ENCODE results near the gene MMP14. TPM values are rescaled to one million over a fixed set of nuclear protein-coding genes. Genes with fewer than 3 reads are reported as not detected.
A peak's percentile ranks its signal among the peaks of the same experiment; 100 is the strongest.
"Not testable (repeated sequence)": the region's sequence is repeated elsewhere in the genome, so short reads cannot be mapped to it uniquely, and the experiment has no call there.

The MMP14 gene
- total RNA-seq, 1 donor from 2014 or later = 43.3 TPM

DNA sequence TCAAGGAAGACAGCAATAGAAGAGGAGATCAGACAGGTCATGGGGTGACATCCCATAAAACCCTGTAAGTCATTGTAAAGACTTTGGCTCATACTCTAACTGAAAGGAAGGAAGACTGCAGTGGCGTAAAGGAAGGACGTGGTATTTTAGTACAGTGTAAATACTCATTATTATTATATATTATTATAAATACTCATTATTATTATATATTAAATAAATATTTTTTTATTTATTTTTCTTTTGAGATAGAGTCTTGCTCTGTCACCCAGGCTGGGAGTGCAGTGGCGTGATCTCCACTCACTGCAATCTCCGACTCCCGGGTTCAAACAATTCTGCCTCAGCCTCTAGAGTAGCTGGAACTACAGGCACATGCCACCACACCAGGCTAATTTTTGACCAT, 20.0 kb downstream of the MMP14 start:
- DNase-seq (ENCODE audit: low read depth in 2 of 2) = no peak

DNA sequence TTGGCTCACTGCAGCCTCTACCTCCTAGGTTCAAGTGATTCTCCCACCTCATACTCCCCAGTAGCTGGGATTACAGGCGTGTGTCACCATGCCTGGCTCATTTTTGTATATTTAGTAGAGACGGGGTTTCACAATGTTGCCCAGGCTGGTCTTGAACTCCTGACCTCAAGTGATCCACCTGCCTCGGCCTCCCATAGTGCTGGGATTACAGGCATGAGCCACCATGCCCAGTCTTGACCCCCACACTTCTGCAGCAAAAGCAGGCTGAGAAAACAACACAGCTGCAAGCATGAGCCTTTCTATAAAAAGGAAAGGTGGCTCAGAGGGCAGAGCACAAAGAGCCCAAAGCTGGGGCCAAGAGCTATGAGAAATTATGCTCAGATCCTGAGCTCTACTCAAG, 24.0 kb downstream of the MMP14 start:
- not testable (repeated sequence) for DNase-seq (ENCODE audit: low read depth in 2 of 2)

DNA sequence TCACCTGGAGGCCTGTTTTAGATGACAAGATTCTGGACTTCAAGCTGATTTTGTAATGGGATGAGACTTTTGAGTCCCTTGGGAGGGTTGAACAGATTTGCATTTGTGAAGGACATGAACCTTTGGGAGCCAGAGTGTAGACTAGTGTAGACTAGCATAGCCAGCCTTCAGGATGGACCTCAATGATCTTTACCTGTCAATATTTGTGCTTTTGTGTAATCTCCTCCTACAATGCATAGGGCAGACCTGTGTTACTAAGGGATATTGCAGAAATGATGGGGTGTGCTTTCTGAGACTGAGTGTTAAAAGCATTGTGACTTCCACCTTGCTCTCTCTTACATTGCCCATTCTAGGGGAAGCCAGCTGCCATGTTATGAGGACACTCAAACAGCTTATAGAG, 25.3 kb downstream of the MMP14 start:
- DNase-seq (ENCODE audit: low read depth in 2 of 2) = no peak

DNA sequence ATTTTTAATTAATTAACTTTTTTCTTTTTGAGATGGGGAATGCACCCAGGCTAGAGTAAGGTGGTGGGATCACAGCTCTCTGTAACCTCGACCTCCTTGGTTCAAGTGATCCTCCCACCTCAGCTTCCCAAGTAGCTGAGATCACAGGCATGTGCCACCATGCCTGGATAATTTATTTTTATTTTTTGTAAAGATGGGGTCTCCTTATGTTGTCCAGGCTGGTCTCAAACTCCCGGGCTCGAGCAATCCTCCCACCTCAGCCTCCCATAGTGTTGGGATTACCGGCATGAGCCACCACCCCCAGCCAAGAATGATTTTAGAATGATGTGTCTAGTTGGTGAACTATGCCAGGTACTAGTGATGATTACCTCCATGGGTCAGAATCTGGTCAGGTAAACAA, 28.6 kb downstream of the MMP14 start:
- no peak for DNase-seq (ENCODE audit: low read depth in 2 of 2)

- no peak for DNase-seq (ENCODE audit: low read depth in 2 of 2)
These were observed 29.3 kb downstream of the MMP14 start for GRCh38 chr14:22865424-22866405.

DNA sequence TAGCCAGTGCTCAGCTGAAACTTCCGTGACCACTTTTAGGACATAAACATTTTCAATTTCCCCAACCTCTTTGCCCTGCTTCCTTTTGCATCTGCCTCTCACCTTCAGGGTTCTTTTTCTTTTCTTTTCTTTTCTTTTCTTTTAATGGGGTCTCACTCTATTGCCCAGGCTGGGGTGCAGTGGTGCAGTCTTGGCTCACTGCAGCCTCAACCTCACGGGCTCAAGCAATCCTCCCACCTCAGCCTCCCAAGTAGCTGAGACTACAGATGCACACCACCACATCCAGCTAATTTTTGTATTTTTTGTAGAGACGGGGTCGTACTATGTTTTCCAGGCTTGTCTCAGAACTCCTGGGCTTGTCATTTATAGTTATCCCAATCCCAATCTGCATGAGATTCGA, 30.5 kb downstream of the MMP14 start:
- no peak for DNase-seq (ENCODE audit: low read depth in 2 of 2)

DNA sequence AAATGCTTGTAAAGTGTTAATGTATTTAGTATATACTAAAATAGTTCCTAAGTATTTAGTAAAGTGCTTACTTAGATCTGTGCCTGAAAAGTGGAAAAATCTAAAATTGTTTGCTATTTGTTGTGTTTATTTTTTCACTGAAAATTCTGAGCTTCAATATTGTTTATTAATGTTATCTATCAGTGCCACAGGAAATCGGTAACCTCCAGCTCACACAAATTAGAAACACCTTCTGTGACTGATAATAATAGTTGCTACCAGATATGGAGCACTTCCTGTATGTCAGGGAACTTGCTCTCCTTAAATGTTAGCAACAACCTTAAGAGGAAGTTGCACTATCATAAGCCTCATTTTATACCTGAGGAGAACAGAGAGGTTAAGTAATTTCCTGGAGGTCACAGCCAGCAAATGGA, 34.4 kb downstream of the MMP14 start:
- no peak for DNase-seq (ENCODE audit: low read depth in 2 of 2)

- DNase-seq (ENCODE audit: low read depth in 2 of 2) = peak; percentile 87 to 88
These were observed 35.0 kb downstream of the MMP14 start, which contains the start of gene LRP10 for GRCh38 chr14:22871224-22872032. LRP10 (plus strand) TSS chr14:22871740; CDS start chr14:22872304, 564 bp downstream.

GRCh38 chr14:22872033-22872832, 35.8 kb downstream of the MMP14 start:
- peak; percentile 65 to 81 for DNase-seq (ENCODE audit: low read depth in 2 of 2)

GRCh38 chr14:22872833-22873520, 36.6 kb downstream of the MMP14 start:
- DNase-seq (ENCODE audit: low read depth in 2 of 2) = no peak

DNA sequence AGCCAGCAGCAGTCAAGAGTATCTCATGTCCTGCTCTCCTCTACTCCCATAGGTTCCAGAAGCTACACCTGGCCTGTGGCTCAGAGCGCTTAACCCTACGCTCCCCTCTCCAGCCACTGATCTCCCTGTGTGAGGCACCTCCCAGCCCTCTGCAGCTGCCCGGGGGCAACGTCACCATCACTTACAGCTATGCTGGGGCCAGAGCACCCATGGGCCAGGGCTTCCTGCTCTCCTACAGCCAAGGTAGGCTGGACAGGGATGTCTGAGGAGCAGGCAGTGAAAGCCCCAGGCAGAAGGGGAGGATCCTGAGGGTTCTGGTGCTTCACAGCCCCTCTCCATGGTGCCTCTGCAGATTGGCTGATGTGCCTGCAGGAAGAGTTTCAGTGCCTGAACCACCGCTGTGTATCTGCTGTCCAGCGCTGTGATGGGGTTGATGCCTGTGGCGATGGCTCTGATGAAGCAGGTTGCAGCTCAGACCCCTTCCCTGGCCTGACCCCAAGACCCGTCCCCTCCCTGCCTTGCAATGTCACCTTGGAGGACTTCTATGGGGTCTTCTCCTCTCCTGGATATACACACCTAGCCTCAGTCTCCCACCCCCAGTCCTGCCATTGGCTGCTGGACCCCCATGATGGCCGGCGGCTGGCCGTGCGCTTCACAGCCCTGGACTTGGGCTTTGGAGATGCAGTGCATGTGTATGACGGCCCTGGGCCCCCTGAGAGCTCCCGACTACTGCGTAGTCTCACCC, 38.8 kb downstream of the MMP14 start:
- no peak for DNase-seq (ENCODE audit: low read depth in 2 of 2)

GRCh38 chr14:22875748-22876319, 39.4 kb downstream of the MMP14 start:
- DNase-seq (ENCODE audit: low read depth in 2 of 2) = no peak

GRCh38 chr14:22877000-22877501, 40.7 kb downstream of the MMP14 start:
- no peak for DNase-seq (ENCODE audit: low read depth in 2 of 2)

DNA sequence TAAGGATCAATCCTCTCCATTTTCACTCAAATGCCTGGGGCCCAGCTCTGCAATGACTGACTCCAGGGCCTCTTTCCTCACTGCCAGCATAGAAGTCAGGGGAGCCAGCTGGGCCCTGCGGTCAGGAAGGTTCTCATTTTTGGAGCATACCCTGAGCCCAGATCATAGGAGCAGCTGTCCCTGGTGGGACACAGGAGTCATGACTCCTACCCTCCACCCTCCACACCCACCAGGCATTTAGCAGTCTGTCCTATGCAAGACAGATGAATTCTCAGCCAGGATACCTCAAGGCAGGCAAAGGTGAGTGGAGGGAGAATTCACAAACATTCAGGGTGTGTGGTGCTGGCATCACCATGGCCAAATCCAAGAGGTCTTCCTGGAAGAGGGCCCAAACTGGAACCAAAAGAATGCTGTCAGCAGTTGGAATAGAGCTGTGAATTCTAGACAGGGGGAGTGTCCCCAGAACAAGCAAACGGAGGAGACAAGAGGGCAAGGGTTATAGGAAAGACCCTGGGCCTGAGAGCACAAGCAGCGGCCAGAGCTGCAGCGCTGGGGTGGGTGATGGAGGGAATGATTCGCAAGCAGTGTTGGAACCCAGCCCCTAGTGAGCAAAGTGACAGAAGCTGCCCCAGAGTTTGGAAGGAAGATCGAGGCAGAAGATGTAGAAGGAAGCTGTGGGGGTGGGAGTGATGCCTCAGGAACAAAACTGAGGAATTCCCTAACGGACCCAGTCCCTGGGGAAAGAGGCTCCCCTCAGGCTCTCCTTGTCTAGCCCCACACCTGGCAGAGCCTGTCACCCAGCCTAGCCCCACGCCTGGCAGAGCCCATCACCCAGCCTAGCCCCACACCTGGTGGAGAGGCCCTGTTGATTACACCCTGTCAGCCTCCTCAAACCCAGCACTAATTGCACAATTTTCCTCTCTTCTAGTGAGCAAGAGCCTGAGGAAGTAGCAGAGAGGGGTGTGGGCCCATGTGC, 42.2 kb downstream of the MMP14 start:
- DNase-seq (ENCODE audit: low read depth in 2 of 2) = no peak

DNA sequence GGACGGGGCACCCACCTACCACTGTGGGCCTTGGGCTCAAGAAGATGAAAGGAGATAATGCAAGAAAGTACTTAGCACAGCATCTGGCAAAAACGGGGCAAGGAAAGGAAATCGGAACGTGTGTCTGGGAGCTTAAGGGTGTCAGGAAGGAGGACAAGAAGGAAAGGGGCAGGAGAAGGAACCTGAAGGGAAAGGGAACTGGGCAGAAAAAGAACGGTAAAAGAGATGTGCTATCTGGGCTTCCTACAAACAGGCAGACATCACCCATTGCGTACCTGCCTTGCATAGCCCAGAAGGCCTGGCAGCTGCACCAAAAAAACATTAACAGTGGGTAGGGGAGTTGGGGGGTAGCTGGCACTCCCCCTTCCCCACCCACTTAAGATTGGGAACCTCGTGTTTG, 45.7 kb downstream of the MMP14 start:
- no peak for DNase-seq (ENCODE audit: low read depth in 2 of 2)

DNA sequence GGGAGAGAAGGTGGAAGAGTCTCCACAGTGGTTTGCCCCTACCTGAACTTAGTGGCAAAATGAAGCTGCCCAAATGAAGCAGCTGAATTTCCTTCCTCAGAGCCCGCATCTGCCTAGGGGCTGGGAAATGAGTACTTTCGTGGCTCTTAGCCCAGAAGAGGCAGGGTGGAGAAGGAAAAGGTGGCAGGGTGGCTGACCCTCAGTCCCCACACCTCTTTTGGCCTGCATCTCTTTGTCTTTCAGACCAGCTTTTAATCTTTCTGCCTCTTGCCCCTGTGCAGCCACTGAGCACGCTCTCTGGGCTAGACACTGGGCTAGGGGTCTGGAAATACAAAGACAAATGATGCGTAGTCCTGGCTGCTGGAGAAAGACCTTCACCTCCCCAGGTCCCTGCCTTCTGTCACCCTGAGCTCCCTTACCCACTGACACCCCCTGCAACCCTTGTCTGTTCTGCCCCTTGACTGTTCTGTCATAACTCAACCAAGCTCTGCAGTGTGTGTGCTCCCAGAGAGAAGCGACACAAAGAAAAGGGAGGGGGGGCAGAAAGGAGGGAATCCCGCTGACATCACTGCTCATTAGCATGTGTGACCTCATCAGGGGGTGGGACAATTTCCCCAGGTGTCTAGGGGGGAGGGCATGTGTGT, 46.3 kb downstream of the MMP14 start:
- peak; percentile 28 to 64 for DNase-seq (ENCODE audit: low read depth in 2 of 2)

- DNase-seq (ENCODE audit: low read depth in 2 of 2) = no peak
These were observed 47.0 kb downstream of the MMP14 start, which contains the start of gene REM2 for GRCh38 chr14:22883173-22883976. REM2 (plus strand) TSS chr14:22883222; CDS start chr14:22883288, 66 bp downstream.
